ENCODE data around the gene GATAD2A.
"Not testable (repeated sequence)": the region's sequence is repeated elsewhere in the genome, so short reads cannot be mapped to it uniquely, and the experiment has no call there.

Gene GATAD2A

DNA sequence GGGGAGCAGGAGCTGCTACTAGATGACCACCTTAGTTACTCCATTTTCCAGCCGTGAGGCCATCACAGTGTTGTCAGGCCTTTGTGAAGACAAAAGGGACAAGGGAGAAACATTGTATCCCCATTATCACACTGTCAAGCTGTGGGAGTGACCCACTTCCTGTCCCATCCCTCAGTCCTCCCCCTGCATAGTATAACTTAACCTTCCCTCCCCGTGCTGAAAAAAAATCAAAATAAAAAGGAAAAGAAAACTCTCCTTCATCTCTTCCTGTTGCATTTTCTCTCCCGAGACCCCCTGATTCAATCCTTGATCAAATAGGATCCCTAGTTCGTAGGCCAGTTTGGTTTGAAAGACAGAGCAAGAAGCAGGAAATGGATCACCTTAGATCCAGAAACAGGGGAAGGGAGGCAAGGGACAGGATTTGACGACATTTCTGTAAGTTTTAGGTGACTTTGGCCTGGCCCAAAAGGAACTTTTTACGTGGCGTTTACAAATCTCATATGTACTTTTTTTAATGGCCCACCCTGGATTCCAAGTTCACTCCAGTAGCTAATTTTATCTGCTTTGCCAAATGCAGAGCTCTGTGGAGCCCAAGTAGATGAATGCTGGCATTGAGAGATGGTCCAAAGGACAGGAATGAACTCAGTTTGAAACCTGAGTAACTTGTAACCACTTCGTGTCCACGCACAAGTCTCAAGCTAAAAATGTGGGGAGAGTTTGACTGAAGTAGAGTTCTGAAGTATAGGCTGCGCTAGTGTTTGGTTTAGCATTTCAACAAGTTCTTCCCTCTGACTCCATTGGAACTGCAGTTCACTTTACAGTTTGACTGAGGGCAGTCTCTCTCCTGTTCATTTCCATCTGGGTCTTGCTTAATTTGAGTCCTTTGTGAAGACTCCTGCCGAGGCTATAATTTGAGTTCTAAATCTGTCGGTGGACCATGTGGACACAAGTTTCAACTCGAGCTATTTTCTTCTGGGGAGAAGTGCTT lies 16.6 kb upstream of the GATAD2A start:
- peak; percentile 59 for DNase-seq

GRCh38 chr19:19389683-19390082 lies 15.8 kb upstream of the GATAD2A start:
- not testable (repeated sequence) for DNase-seq

- not testable (repeated sequence) for DNase-seq
Observed at GRCh38 chr19:19394333-19394732, 11.1 kb upstream of the GATAD2A start.

GRCh38 chr19:19399733-19400433 lies 5.6 kb upstream of the GATAD2A start:
- no peak for DNase-seq

DNA sequence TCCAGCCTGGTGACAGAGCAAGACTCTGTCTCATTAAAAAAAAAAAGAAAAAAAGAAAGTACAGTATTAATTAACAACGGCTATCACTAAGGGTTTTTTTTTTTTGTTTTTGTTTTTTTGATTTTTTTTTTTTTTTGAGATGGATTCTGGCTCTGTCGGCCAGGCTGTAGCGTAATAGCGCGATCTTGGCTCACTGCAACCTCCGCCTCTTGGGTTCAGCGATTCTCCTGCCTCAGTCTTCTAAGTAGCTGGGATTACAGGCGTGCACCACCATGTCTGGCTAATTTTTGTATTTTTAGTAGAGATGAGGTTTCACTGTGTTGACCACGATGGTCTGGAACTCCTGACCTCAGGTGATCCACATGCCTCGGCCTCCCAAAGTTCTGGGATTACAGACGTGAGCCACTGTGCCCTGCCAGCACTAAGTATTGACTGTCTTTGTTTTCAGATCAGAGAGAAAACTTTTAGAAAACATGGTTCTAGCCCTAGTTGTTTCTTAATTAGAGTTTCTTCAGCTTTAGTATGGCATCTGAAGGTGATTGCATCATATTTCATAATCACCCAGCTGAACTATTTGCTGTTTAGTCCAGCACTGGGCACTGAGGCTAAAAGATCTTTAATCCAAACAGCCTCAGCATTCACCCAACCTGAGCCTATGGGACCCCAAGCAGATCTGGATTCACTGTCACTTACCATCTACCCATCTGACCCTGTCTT lies 2.7 kb upstream of the GATAD2A start:
- DNase-seq, result peak; percentile 53

DNA sequence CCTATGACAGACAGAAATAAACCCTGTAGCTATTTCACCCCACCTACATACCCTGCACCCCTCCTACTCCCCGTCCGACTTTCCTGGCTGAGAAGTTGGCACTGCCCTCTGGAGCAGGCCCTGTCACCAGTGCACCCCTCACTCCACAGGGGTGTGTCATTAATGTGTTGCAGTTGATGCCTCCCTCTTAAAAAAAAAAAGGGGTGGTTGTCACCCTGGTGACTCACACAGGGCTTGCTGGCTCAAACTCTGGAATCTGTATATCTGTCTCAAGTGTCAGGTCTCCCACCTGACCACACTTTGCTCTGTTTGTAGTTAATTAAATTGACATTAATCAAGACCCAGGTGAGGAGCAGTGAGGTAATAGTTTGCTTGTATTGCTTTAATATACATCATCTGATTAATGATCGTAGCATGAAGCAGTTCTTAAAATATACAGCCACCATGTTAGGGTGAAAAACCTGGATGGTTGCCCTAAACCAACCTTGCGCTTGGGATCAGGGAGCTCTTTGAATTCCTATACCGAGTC lies 2.0 kb upstream of the GATAD2A start:
- peak; percentile 78 for DNase-seq

GRCh38 chr19:19405971-19406877 lies 749 bp downstream of the GATAD2A start:
- peak; percentile 68 for DNase-seq

GRCh38 chr19:19406878-19407632 lies 1.6 kb downstream of the GATAD2A start:
- DNase-seq, result peak; percentile 82

DNA sequence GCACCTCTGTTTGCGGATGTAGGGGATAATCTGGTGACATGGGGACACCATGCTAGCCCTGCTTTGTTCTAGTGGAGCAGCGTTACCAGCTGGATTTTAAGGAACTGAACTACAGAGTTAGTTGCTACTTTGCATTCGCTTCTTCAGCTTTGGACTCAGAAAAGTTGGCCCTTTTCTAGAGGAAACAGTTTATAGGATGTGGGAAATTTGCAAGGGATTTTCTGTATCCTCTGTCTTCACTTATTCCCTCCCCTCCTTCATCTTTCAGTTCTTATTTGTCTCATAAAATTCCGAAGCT lies 2.1 kb downstream of the GATAD2A start:
- DNase-seq, result no peak

DNA sequence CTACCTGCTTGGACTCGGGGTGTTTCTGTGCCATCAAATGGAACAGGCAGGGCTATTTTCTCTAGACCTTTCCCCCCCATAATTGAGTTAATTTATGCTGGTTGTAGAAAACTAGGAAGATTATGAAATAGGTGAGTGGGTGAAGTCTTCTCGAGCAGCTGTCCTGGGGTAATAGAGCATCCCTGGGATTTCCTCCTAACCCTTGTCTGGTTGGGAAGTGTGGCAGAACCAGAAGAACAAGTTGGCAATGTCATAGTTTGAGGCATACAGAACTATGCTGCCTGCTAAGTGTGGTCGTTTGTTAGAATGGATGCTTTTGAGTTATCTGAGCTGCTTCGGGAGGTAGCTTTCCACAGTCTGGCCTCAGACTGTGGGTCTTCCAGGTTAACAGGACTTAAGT lies 3.7 kb downstream of the GATAD2A start:
- no peak for DNase-seq

DNA sequence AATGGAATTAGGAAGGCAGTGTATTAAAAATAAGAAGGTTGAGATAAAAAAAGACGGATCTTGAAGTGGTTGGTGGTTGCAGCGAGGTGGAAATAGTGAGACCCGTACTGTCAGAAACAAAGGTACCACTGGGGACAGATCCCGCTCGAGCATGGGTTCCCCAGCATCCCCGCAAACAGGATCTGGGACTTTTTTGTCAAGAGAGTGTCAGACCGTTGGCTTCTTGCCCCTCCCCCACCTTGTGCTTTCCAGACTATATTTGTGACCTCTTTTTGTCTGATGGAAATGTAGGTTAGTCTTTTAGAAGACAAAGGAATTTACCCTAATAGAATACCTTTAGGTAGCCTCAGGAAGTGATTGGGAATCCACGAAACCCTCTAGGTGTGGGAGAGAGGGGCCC lies 4.2 kb downstream of the GATAD2A start:
- no peak for DNase-seq

- peak; percentile 79 for DNase-seq
Observed at GRCh38 chr19:19410553-19411550, 5.4 kb downstream of the GATAD2A start.

DNA sequence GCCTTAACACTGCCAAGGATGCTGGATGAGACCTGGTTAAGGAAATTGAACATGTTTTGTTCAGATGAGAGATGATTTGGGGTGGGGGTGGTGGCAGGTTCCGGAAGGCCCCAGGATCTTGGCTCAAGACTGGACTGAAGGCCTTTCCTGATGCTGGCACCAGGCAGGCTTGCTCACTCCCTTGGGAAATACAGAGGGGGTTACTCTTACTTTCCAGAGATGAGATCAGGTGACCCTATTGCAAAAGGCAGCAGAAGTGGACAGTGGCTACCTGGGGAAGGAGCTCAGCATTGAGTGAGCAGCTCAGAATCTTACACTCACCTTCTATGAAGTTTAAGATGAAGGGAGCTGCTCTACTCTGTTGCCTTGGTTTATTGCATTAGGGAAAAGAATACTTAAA lies 10.8 kb downstream of the GATAD2A start:
- DNase-seq, result no peak

GRCh38 chr19:19417046-19417445 lies 11.6 kb downstream of the GATAD2A start:
- peak; percentile 1 for DNase-seq

- peak; percentile 82 for DNase-seq
Observed at GRCh38 chr19:19417628-19418245, 12.3 kb downstream of the GATAD2A start.

DNA sequence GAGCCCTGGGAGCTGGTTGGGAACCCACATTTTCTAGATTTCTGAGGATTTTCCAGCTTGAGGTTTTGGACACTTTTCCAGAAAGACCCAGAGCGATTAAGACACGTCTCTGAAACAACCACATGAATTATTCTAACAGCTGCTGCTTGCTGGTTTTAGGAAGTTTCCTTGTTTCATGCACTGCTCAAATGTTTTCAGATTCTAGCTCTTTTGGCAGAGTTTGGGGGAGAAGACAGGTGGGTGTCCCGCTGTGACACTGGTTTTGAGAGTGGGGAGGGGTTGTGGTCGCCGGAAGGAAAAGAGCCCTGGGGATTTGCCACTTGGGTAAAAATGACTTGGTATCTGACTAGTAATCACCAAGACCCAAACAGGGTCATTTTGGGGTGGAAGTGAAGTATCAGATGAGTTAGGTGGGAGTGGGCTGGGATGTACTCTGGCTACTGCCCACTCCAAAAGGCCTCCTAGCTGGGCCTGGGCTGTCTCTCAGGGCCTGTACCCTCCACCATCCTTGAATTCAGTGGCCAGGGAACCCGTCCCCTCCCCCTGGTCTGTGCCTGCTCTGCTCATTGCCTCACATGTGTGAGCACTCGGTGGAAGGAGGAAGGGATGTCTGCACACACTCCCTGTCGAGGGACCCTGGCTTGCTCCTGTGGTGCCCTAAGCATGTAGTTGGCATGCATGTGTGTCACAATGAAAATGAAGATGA lies 13.2 kb downstream of the GATAD2A start:
- DNase-seq, result peak; percentile 9

- DNase-seq, result peak; percentile 65
Observed at GRCh38 chr19:19420570-19421298, 15.3 kb downstream of the GATAD2A start.

GRCh38 chr19:19421299-19421696 lies 15.8 kb downstream of the GATAD2A start:
- DNase-seq, result no peak
